Esophagus squamous epithelium (tissue), 5 donors: ENCODE results near the gene C22orf23. TPM values are rescaled to one million over a fixed set of nuclear protein-coding genes. Genes with fewer than 3 reads are reported as not detected.

Experiments
- DNase-seq: peaks from one replicate; lab custom pipeline; 2025; lab: John Stamatoyannopoulos, UW
- H3K27ac ChIP-seq, 4 donors: fragments of 200-600 bp; sonication (generic); one replicate each; pipeline ENCODE4 v1.5.1; 2016 to 2019; ENCODE audit warnings: mild to moderate bottlenecking in 1 of 4
- H3K27me3 ChIP-seq, 4 donors: fragments of 200-600 bp; sonication (generic); 1 replicate in 3 of 4; 2 replicates in 1 of 4; pipeline versions ENCODE4 v1.5.1 to v1.6.0; 2017 to 2021; ENCODE audit warnings: antibody characterized with exemption in 1 of 4
- H3K36me3 ChIP-seq, 3 donors: fragments of 200-600 bp; sonication (generic); one replicate each; pipeline ENCODE4 v1.5.1; 2016 to 2019
- H3K4me1 ChIP-seq, 3 donors: fragments of 200-600 bp; sonication (generic); one replicate each; pipeline ENCODE4 v1.5.1; 2017 to 2019
- H3K4me3 ChIP-seq, 4 donors: fragments of 200-600 bp; sonication (generic); 1 replicate in 3 of 4; 2 replicates in 1 of 4; pipeline ENCODE4 v1.5.1; 2016 to 2019; ENCODE audit warnings: mild to moderate bottlenecking in 2 of 4, moderate library complexity in 1 of 4
- H3K9me3 ChIP-seq, 3 donors: fragments of 200-600 bp; sonication (generic); one replicate each; pipeline ENCODE4 v1.5.1; 2016 to 2019
- CTCF ChIP-seq, 6 experiments: fragments of 450-650 bp in 4 of 6; fragments of 200-600 bp in 2 of 6; sonication (generic) in 2 of 6; IDR thresholded peaks; one replicate each; pipeline ENCODE4 v1.5.1; 2016 to 2019; ENCODE audit warnings: antibody characterized with exemption in 6 of 6, mild to moderate bottlenecking in 4 of 6, moderate library complexity in 4 of 6
- POLR2A ChIP-seq, 4 donors: fragments of 450-650 bp; IDR thresholded peaks; one replicate each; pipeline ENCODE4 v1.6.1; 2017; ENCODE audit warnings: antibody characterized with exemption in 4 of 4, mild to moderate bottlenecking in 4 of 4, moderate library complexity in 3 of 4
- WGBS, 2 donors: methylation state at CpG; one replicate each; pipeline ENCODE4 v1.1.5; 2018; 5-methylcytosine and 5-hydroxymethylcytosine counted together
- intact Hi-C: fragments of 100-400 bp; cut with DNase I; formaldehyde crosslinking; loops from one replicate; pipeline ENCODE4 v1.15.0; 2022
- total RNA-seq, 4 donors: library from RNA; depleted of rRNA; stranded (reverse); fragments of >200 nt; gene quantifications; one replicate each; pipeline ENCODE4 v1.1.0, GENCODE V29; 2016
- donor health status: DM: yes; HTN: yes; CAD: no.

Gene C22orf23
- total RNA-seq, 4 donors from 2014 or later, result 0.13 to 0.38 TPM; not detected in 2

- peaks cover 0 to 13% (median 0%) of the 10 kb centered on the region in 3 donors for H3K4me1 ChIP-seq
- H3K9me3 ChIP-seq, result no peaks in the 10 kb centered on the region
- DNase-seq, result no peak
- intact Hi-C loops, result no loop called here
- no peaks in the 10 kb centered on the region for H3K27me3 ChIP-seq
- TF ChIP-seq POLR2A (IDR thresholded peaks at IDR 0.05) (no peak), CTCF (IDR thresholded peaks at IDR 0.05) (no peak)
- peak overlapping the region in 1 of 4 donors; percentile 16 for H3K27ac ChIP-seq
- WGBS, 2 donors, result 55 to 90% methylated on average over 3 of the region's 4 CpGs
- H3K36me3 ChIP-seq, result peaks cover 35 to 99% (median 55%) of the 10 kb centered on the region in 3 donors
- H3K4me3 ChIP-seq, result no peak overlapping the region
These were observed 35.4 kb downstream of the C22orf23 start for GRCh38 chr22:37917874-37918548.

DNA sequence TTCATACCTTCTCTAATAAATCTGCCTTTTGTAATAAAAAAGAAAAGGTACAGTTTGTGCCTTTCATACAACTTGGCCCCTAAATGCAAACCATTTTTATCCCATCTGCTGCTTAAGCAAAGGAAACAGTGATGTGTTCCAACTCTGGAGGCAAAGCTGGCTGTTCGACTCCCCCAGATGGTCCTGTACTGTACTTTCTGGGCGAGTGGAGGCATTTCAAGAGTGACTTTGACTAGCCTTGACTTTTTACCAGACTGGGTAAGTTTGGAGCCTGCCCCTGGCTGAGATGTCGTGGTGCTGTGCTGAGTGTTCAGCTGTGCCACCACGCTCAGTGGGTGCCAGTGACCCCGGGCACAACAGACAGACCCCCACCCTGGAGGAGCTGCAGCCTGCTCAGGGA is 37.1 kb downstream of the C22orf23 start:
- TF ChIP-seq CTCF (IDR thresholded peaks at IDR 0.05) (no peak), POLR2A (IDR thresholded peaks at IDR 0.05) (no peak)
- 73% methylated on average over 5 of the region's 5 CpGs; no CpG with 5 or more reads in 1 of the 2 donors for WGBS, 2 donors
- Histone ChIP-seq H3K36me3 (peaks cover 27 to 100% (median 54%) of the 10 kb centered on the region in 3 donors), H3K9me3 (no peaks in the 10 kb centered on the region), H3K27me3 (no peaks in the 10 kb centered on the region), H3K4me1 (peaks cover 2 to 30% (median 4%) of the 10 kb centered on the region in 3 donors), H3K27ac (no peak overlapping the region), H3K4me3 (no peak overlapping the region)
- intact Hi-C loops, result no loop called here
- no peak for DNase-seq

GRCh38 chr22:37913233-37913721 is 40.1 kb downstream of the C22orf23 start:
- Histone ChIP-seq H3K27ac (peak overlapping the region in 1 of 4 donors; percentile 3), H3K4me3 (no peak overlapping the region), H3K27me3 (no peaks in the 10 kb centered on the region), H3K4me1 (peaks cover 12 to 57% (median 26%) of the 10 kb centered on the region in 3 donors), H3K36me3 (peaks cover 19 to 95% (median 43%) of the 10 kb centered on the region in 3 donors), H3K9me3 (no peaks in the 10 kb centered on the region)
- DNase-seq, result no peak
- intact Hi-C loops, result no loop called here
- WGBS, 2 donors, result 79 to 80% methylated on average over 5 to 7 of the region's 7 CpGs
- TF ChIP-seq CTCF (IDR thresholded peaks at IDR 0.05), result no peak

GRCh38 chr22:37912171-37912570 is 41.2 kb downstream of the C22orf23 start:
- no peaks in the 10 kb centered on the region for H3K27me3 ChIP-seq
- WGBS, 2 donors, result 73 to 89% methylated on average over 8 of the region's 8 CpGs
- TF ChIP-seq POLR2A (IDR thresholded peaks at IDR 0.05), result no peak
- no peak for TF ChIP-seq CTCF (IDR thresholded peaks at IDR 0.05)
- no peak overlapping the region for H3K4me3 ChIP-seq
- H3K4me1 ChIP-seq, result peaks cover 20 to 67% (median 32%) of the 10 kb centered on the region in 3 donors
- H3K27ac ChIP-seq, result peak overlapping the region in 3 of 4 donors; percentile 78 to 99 (median 89)
- H3K9me3 ChIP-seq, result no peaks in the 10 kb centered on the region
- DNase-seq, result no peak
- intact Hi-C loops, result no loop called here
- peaks cover 13 to 84% (median 32%) of the 10 kb centered on the region in 3 donors for H3K36me3 ChIP-seq

DNA sequence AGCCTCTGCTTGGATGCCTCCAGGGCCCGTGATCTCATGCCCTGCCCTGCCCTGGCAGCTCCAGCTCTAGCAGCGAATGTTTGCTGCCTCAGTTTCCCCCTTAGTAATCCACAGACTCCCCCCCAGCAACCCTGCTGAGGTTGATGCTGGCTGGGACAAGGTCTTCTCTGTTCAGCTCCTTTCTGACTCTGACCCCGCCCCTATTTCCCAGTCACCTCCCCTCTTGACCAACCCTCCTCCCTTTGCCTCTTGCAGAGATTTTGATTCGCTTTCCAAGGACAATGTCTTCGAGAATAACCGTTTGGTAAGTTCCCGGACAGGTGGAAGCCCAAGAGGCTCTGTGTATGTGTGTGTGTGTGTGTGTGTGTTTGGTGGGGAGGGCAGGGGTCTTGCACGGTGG is 41.7 kb downstream of the C22orf23 start:
- Histone ChIP-seq H3K4me3 (no peak overlapping the region), H3K27ac (peak overlapping the region; percentile 69 to 99 (median 84)), H3K27me3 (no peaks in the 10 kb centered on the region), H3K36me3 (peaks cover 10 to 79% (median 28%) of the 10 kb centered on the region in 3 donors), H3K9me3 (no peaks in the 10 kb centered on the region), H3K4me1 (peaks cover 20 to 71% (median 35%) of the 10 kb centered on the region in 3 donors)
- TF ChIP-seq CTCF (IDR thresholded peaks at IDR 0.05) (no peak), POLR2A (IDR thresholded peaks at IDR 0.05) (no peak)
- intact Hi-C loops, result no loop called here
- WGBS, 2 donors, result 46 to 59% methylated on average over 5 of the region's 8 CpGs
- DNase-seq, result no peak
